Measurements from ENCODE around the gene SEPTIN5. TPM values are rescaled to one million over a fixed set of nuclear protein-coding genes. Genes with fewer than 3 reads are reported as not detected.

SEPTIN5 gene
- polyA plus RNA-seq, 2 of the 4 experiments (the other 2 are of a cell fraction): 4.6 to 12.6 TPM

- WGBS (ENCODE audit: missing lambda C conversion rate): 73% methylated on average over 58 of the region's 80 CpGs
- H3K4me2 ChIP-seq: peak within 1 kb of the TSS; percentile 59
- FAIRE-seq (no peak), DNase-seq (ENCODE audit: low read depth in 1 of 2, low spot score in 1 of 2) (peak in 1 of 2 experiments; percentile 45), ATAC-seq (peak; percentile 44 to 70; a peak in 5 of 6 replicates)
- CTCF ChIA-PET: interaction anchor here (0.6 to 2.1 kb wide), 7 partner anchors 7 to 224 kb away, joined by 3 to 8 read pairs (median 4); no protein-coding TSS in a partner anchor
- H3K27ac ChIP-seq: peak within 1 kb of the TSS in 1 of 2 experiments; percentile 71; a peak in 2 of 6 replicates
- POLR2A ChIA-PET: no interaction called here
- peak within 1 kb of the TSS; percentile 20; the same call in 1 of the 3 replicates for H3K4me3 ChIP-seq
- 0 out of 3 replicates have a peak, but pooled peaks cover 5% of the 10 kb centered on the region for H3K4me1 ChIP-seq
- TF ChIP-seq MYC (IDR thresholded peaks at IDR 0.05; ENCODE audit: borderline replicate concordance, low read length) (no peak), JUN (IDR thresholded peaks at IDR 0.05) (peak in 1 of 2 experiments; percentile 14; a peak in 1 of 5 replicates)
- no peaks in the 10 kb centered on the region for H3K9me3 ChIP-seq
Measured at GRCh38 chr22:19723232-19723982, 9.1 kb downstream of the SEPTIN5 start, which contains the start of gene GP1BB. GP1BB (plus strand) TSS chr22:19723539; CDS start chr22:19723570, 31 bp downstream.

- Histone ChIP-seq H3K4me1 (no peaks in the 10 kb centered on the region), H3K4me3 (peak overlapping the region; percentile 20; the same call in 1 of the 3 replicates), H3K9me3 (no peaks in the 10 kb centered on the region), H3K4me2 (peak overlapping the region; percentile 59), H3K27ac (peak overlapping the region in 1 of 2 experiments; percentile 71; a peak in 2 of 6 replicates)
- WGBS (ENCODE audit: missing lambda C conversion rate): 80% methylated on average over 3 of the region's 89 CpGs
- POLR2A ChIA-PET: no interaction called here
- no peak for TF ChIP-seq MYC (IDR thresholded peaks at IDR 0.05; ENCODE audit: borderline replicate concordance, low read length)
- peak; percentile 20; the same call in 1 of the 2 replicates for TF ChIP-seq POLR2A (IDR thresholded peaks at IDR 0.05; ENCODE audit: low read length)
- TF ChIP-seq GATA3 (IDR thresholded peaks at IDR 0.05; ENCODE audit: borderline replicate concordance): no peak
- TF ChIP-seq FOSL2 (IDR thresholded peaks at IDR 0.05): no peak
- no peak for TF ChIP-seq FOSL2 (CRISPR knock-in tag; IDR thresholded peaks at IDR 0.05)
- CTCF ChIA-PET: interaction anchor here (0.6 to 2.1 kb wide), 6 partner anchors 8 to 223 kb away, joined by 3 to 7 read pairs (median 4); no protein-coding TSS in a partner anchor
- no peak for FAIRE-seq
- peak in 1 of 2 experiments; percentile 65 for DNase-seq (ENCODE audit: low read depth in 1 of 2, low spot score in 1 of 2)
- peak; percentile 52 to 78 for ATAC-seq
Measured at GRCh38 chr22:19723983-19724827, 9.9 kb downstream of the SEPTIN5 start.

- ATAC-seq (no peak), DNase-seq (ENCODE audit: low read depth in 1 of 2, low spot score in 1 of 2) (no peak), FAIRE-seq (no peak)
- no peak overlapping the region for H3K27ac ChIP-seq
- no peaks in the 10 kb centered on the region for H3K4me1 ChIP-seq
- ChIA-PET POLR2A (no interaction called here), CTCF (no interaction called here)
- no peak overlapping the region for H3K4me3 ChIP-seq
- 70% methylated on average over 37 of the region's 45 CpGs for WGBS (ENCODE audit: missing lambda C conversion rate)
- no peak overlapping the region for H3K4me2 ChIP-seq
- H3K9me3 ChIP-seq: no peaks in the 10 kb centered on the region
- no peak for TF ChIP-seq ATOH8 (CRISPR knock-in tag; IDR thresholded peaks at IDR 0.05; ENCODE audit: low read depth)
- TF ChIP-seq PBX3 (IDR thresholded peaks at IDR 0.05): no peak
- TF ChIP-seq CBX2 (IDR thresholded peaks at IDR 0.05; ENCODE audit: borderline replicate concordance, low read depth): no peak
- TF ChIP-seq MYC (IDR thresholded peaks at IDR 0.05; ENCODE audit: borderline replicate concordance, low read length): no peak
- TF ChIP-seq CTCF (IDR thresholded peaks at IDR 0.05): no peak
- TF ChIP-seq ESRRA (IDR thresholded peaks at IDR 0.05; ENCODE audit: borderline replicate concordance, low read length): no peak
- TF ChIP-seq HOXB13 (CRISPR knock-in tag; IDR thresholded peaks at IDR 0.05; ENCODE audit: low read depth): no peak
- TF ChIP-seq KDM5A (IDR thresholded peaks at IDR 0.05): no peak
- TF ChIP-seq CHD4 (IDR thresholded peaks at IDR 0.05; ENCODE audit: borderline replicate concordance): no peak
- no peak for TF ChIP-seq HMGXB4 (CRISPR knock-in tag; IDR thresholded peaks at IDR 0.05; ENCODE audit: borderline replicate concordance)
- no peak for TF ChIP-seq E2F6 (IDR thresholded peaks at IDR 0.05; ENCODE audit: borderline replicate concordance, low read depth)
- no peak for TF ChIP-seq TFCP2L1 (CRISPR knock-in tag; IDR thresholded peaks at IDR 0.05)
- no peak for TF ChIP-seq BCL3 (IDR thresholded peaks at IDR 0.05)
- TF ChIP-seq BHLHE40 (IDR thresholded peaks at IDR 0.05; ENCODE audit: low read depth, low read length): no peak
- TF ChIP-seq HEYL (CRISPR knock-in tag; IDR thresholded peaks at IDR 0.05): no peak
- TF ChIP-seq EHF (CRISPR knock-in tag; IDR thresholded peaks at IDR 0.05): no peak
Measured at GRCh38 chr22:19724927-19725661, 10.8 kb downstream of the SEPTIN5 start.

Data from A549 (cell line).